Measurements from ENCODE around the gene A2ML1. TPM values are rescaled to one million over a fixed set of nuclear protein-coding genes. Genes with fewer than 3 reads are reported as not detected.
"Not testable (repeated sequence)": the region's sequence is repeated elsewhere in the genome, so short reads cannot be mapped to it uniquely, and the experiment has no call there.

The A2ML1 gene
- total RNA-seq, 2 experiments from 2014 or later = not detected

DNA sequence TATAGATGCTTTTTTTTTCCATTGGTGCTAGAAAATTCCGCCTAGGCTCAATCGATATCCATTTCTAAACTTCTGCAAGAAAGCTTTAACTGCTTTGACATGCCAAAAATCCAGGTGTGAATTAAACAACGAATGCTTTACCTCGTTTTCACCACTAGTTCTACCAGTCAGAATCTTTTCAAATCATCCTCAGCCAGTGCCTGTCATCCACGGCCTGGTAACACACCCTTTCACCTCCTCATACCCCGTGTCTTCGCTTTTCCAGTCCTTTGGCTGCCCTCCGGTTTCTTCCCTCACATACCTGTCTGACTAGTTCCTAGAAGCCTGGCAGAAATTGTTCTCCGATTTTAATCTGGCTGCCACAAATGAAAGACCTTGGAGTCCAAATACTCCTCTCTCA, 90.5 kb downstream of the A2ML1 start:
- DNase-seq = peak; percentile 12
- H3K27ac Mint-ChIP-seq = no peak overlapping the region

GRCh38 chr12:8913702-8914032, 91.2 kb downstream of the A2ML1 start:
- peaks cover 14% of the 10 kb centered on the region for H3K4me1 Mint-ChIP-seq (ENCODE audit: low read depth)
- H3K36me3 Mint-ChIP-seq (ENCODE audit: low read depth) = no peaks in the 10 kb centered on the region
- DNase-seq = no peak
- H3K9me3 Mint-ChIP-seq = no peaks in the 10 kb centered on the region
- TF ChIP-seq, protein P1, sequence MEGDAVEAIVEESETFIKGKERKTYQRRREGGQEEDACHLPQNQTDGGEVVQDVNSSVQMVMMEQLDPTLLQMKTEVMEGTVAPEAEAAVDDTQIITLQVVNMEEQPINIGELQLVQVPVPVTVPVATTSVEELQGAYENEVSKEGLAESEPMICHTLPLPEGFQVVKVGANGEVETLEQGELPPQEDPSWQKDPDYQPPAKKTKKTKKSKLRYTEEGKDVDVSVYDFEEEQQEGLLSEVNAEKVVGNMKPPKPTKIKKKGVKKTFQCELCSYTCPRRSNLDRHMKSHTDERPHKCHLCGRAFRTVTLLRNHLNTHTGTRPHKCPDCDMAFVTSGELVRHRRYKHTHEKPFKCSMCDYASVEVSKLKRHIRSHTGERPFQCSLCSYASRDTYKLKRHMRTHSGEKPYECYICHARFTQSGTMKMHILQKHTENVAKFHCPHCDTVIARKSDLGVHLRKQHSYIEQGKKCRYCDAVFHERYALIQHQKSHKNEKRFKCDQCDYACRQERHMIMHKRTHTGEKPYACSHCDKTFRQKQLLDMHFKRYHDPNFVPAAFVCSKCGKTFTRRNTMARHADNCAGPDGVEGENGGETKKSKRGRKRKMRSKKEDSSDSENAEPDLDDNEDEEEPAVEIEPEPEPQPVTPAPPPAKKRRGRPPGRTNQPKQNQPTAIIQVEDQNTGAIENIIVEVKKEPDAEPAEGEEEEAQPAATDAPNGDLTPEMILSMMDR (IDR thresholded peaks at IDR 0.05) = no peak
- ChIA-PET CTCF (interaction anchor here (0.8 to 8.8 kb wide), 9 partner anchors 23 to 264 kb away, joined by 3 to 64 read pairs (median 8); partner anchors contain the start of gene M6PR), POLR2A (interaction anchor here (1.2 kb wide), 1 partner anchor 136 kb away, joined by 3 read pairs; no protein-coding TSS in a partner anchor)
- peak overlapping the region; percentile 85 for H3K27ac Mint-ChIP-seq
- ATAC-seq = no peak
- peak overlapping the region; percentile 77 for H3K4me3 Mint-ChIP-seq
- H3K27me3 Mint-ChIP-seq = no peaks in the 10 kb centered on the region
- intact Hi-C loops (cut with micrococcal nuclease) = loop anchor here (2.0 kb wide), 1 partner anchor 35 kb away; the partner anchor contains the start of gene M6PR

More for the DNA sequence above, 90.5 kb downstream of the A2ML1 start:
- Mint-ChIP-seq H3K9me3 (no peaks in the 10 kb centered on the region), H3K4me3 (no peak overlapping the region), H3K36me3 (ENCODE audit: low read depth) (no peaks in the 10 kb centered on the region), H3K27me3 (no peaks in the 10 kb centered on the region), H3K4me1 (ENCODE audit: low read depth) (peaks cover 14% of the 10 kb centered on the region)
- ATAC-seq = no peak
- CTCF ChIA-PET = interaction anchor here (0.8 to 8.8 kb wide), 12 partner anchors 12 to 151 kb away, joined by 3 to 64 read pairs (median 3); partner anchors contain the start of gene M6PR
- intact Hi-C loops (cut with micrococcal nuclease) = no loop called here
- POLR2A ChIA-PET = no interaction called here
- TF ChIP-seq, protein P1 (IDR thresholded peaks at IDR 0.05) = peak; percentile 41

- POLR2A ChIA-PET = interaction anchor here (1.2 to 1.3 kb wide), 2 partner anchors 33 to 135 kb away, joined by 3 to 4 read pairs; no protein-coding TSS in a partner anchor
- H3K36me3 Mint-ChIP-seq (ENCODE audit: low read depth) = not testable (repeated sequence)
Observed at GRCh38 chr12:8914033-8914715, 91.8 kb downstream of the A2ML1 start, which contains the start of gene PHC1. PHC1 (plus strand) TSS chr12:8914509; CDS start chr12:8917678, 3,169 bp downstream.

GRCh38 chr12:8914716-8915526, 92.5 kb downstream of the A2ML1 start:
- intact Hi-C loops (cut with micrococcal nuclease) = loop anchor here (2.0 kb wide), 1 partner anchor 34 kb away; the partner anchor contains the start of gene M6PR
- Mint-ChIP-seq H3K4me3 (no peak overlapping the region), H3K27ac (no peak overlapping the region), H3K4me1 (ENCODE audit: low read depth) (peaks cover 14% of the 10 kb centered on the region), H3K27me3 (no peaks in the 10 kb centered on the region), H3K36me3 (ENCODE audit: low read depth) (no peaks in the 10 kb centered on the region), H3K9me3 (no peaks in the 10 kb centered on the region)
- TF ChIP-seq, protein P1 (IDR thresholded peaks at IDR 0.05) = no peak
- POLR2A ChIA-PET = interaction anchor here (1.1 to 1.3 kb wide), 3 partner anchors 32 to 134 kb away, joined by 3 to 4 read pairs (median 3); no protein-coding TSS in a partner anchor
- DNase-seq = peak; percentile 68
- peak; percentile 85 for ATAC-seq
- CTCF ChIA-PET = interaction anchor here (0.9 to 8.8 kb wide), 11 partner anchors 24 to 234 kb away, joined by 3 to 64 read pairs (median 6); partner anchors contain the start of gene M6PR

More at GRCh38 chr12:8914033-8914715, 91.8 kb downstream of the A2ML1 start, which contains the start of gene PHC1:
- not testable (repeated sequence) for H3K27me3 Mint-ChIP-seq, H3K9me3 Mint-ChIP-seq
- peak within 1 kb of the TSS; percentile 77 for H3K4me3 Mint-ChIP-seq
- peak within 1 kb of the TSS; percentile 85 for H3K27ac Mint-ChIP-seq
- peaks cover 14% of the 10 kb centered on the region for H3K4me1 Mint-ChIP-seq (ENCODE audit: low read depth)
- intact Hi-C loops (cut with micrococcal nuclease) = loop anchor here (2.0 kb wide), 1 partner anchor 35 kb away; the partner anchor contains the start of gene M6PR
- TF ChIP-seq, protein P1 (IDR thresholded peaks at IDR 0.05) = peak; percentile 28
- peak; percentile 78 for DNase-seq
- CTCF ChIA-PET = interaction anchor here (0.8 to 8.8 kb wide), 13 partner anchors 23 to 265 kb away, joined by 3 to 64 read pairs (median 6); partner anchors contain the start of gene M6PR
- ATAC-seq = peak; percentile 77

All from activated CD8-positive, alpha-beta T cell treated with anti-CD3 and anti-CD28 coated beads for 36 hours (primary cell).